ENCODE measurements around the gene LSAMP. TPM values are rescaled to one million over a fixed set of nuclear protein-coding genes. Genes with fewer than 3 reads are reported as not detected.

LSAMP gene
- total RNA-seq, 1 donor from 2014 or later: 64.9 TPM

GRCh38 chr3:115927197-115927596 is 518.1 kb downstream of the LSAMP start:
- Mint-ChIP-seq H3K27me3 (no peaks in the 10 kb centered on the region), H3K36me3 (peaks cover 3% of the 10 kb centered on the region), H3K27ac (no peak overlapping the region), H3K9me3 (no peaks in the 10 kb centered on the region), H3K4me3 (no peak overlapping the region), H3K4me1 (ENCODE audit: unreplicated experiment) (peaks cover 24% of the 10 kb centered on the region)
- no peak for TF ChIP-seq CTCF (conservative IDR thresholded peaks at IDR 0.05)
- no peak for DNase-seq (ENCODE audit: extremely low spot score, unreplicated experiment)

GRCh38 chr3:115922681-115923347 is 522.5 kb downstream of the LSAMP start:
- Mint-ChIP-seq H3K4me1 (ENCODE audit: unreplicated experiment) (peaks cover 5% of the 10 kb centered on the region), H3K36me3 (peaks cover 8% of the 10 kb centered on the region), H3K27ac (no peak overlapping the region), H3K9me3 (no peaks in the 10 kb centered on the region), H3K4me3 (no peak overlapping the region), H3K27me3 (no peaks in the 10 kb centered on the region)
- DNase-seq (ENCODE audit: extremely low spot score, unreplicated experiment): no peak
- TF ChIP-seq CTCF (conservative IDR thresholded peaks at IDR 0.05): peak; percentile 69

DNA sequence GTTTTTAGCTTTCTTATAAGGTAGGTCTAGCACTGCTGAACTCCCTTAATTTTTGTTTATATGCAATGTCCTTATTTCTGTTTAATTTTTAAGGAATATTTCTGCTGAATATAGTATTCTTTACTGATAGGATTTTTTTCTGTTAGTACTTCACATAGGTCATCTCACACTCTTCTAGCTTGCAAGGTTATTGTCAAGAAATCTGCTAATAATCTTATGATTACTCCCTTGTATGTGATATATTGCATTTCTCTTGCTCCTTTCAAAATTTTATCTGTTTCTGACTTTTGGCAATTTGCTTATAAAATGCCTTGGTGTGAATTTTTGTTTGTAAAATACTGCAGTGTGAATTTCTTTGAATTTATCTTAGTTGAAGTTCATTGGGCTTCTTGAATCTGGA is 523.6 kb downstream of the LSAMP start:
- Mint-ChIP-seq H3K4me1 (ENCODE audit: unreplicated experiment) (peaks cover 5% of the 10 kb centered on the region), H3K9me3 (no peaks in the 10 kb centered on the region), H3K27me3 (no peaks in the 10 kb centered on the region), H3K36me3 (peaks cover 8% of the 10 kb centered on the region), H3K4me3 (no peak overlapping the region), H3K27ac (no peak overlapping the region)
- DNase-seq (ENCODE audit: extremely low spot score, unreplicated experiment): no peak
- TF ChIP-seq CTCF (conservative IDR thresholded peaks at IDR 0.05): no peak

DNA sequence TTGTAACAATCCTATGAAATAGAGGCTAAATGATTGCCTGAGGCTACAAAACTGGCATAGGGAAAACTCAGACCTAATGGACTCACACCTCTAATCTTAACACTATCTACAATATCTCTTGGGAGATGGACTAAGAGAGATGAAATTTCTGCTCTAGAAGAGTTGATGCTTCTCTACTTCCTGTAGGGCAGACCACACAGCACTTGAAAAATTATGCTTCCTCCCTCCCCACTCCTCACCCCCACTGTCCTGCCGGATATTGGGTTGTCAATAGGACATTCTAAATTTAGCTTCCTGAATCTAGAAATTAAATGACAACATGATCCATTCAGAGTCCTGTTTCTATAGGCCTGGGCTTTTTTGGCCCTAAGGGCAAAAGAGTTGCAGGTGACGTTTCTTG is 526.4 kb downstream of the LSAMP start:
- Mint-ChIP-seq H3K27me3 (no peaks in the 10 kb centered on the region), H3K4me1 (ENCODE audit: unreplicated experiment) (peaks cover 18% of the 10 kb centered on the region), H3K27ac (no peak overlapping the region), H3K4me3 (no peak overlapping the region), H3K9me3 (peaks cover 8% of the 10 kb centered on the region), H3K36me3 (peaks cover 8% of the 10 kb centered on the region)
- no peak for DNase-seq (ENCODE audit: extremely low spot score, unreplicated experiment)
- TF ChIP-seq CTCF (conservative IDR thresholded peaks at IDR 0.05): no peak

DNA sequence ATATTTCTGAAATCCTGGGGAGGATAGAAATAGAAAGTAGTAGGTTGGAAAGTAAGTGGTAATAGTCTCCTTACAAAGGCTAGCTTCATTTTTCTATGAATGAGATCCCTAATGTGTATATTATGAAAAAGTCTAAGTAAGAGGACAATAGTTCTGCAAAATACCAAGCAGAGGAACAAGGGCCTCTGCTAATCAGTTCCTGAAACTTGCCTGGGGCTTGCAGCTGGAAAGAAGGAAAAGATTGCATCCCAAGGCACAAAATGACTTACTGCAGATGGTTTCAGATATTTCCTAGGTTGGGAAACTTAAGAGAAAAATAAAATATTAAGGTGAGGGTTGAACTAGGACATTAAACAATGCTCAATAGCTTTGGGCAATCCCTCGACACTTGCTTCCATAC is 528.4 kb downstream of the LSAMP start:
- no peak for DNase-seq (ENCODE audit: extremely low spot score, unreplicated experiment)
- peaks cover 18% of the 10 kb centered on the region for H3K4me1 Mint-ChIP-seq (ENCODE audit: unreplicated experiment)
- H3K36me3 Mint-ChIP-seq: peaks cover 1% of the 10 kb centered on the region
- TF ChIP-seq CTCF (conservative IDR thresholded peaks at IDR 0.05): no peak
- no peak overlapping the region for H3K27ac Mint-ChIP-seq
- no peaks in the 10 kb centered on the region for H3K27me3 Mint-ChIP-seq
- peaks cover 8% of the 10 kb centered on the region for H3K9me3 Mint-ChIP-seq
- H3K4me3 Mint-ChIP-seq: no peak overlapping the region

Measured in type B pancreatic cell (in vitro differentiated cells).